H9 (cell line): ENCODE data around the gene SAMM50. TPM values are rescaled to one million over a fixed set of nuclear protein-coding genes. Genes with fewer than 3 reads are reported as not detected.
A peak's percentile ranks its signal among the peaks of the same experiment; 100 is the strongest.

ENCODE experiments used
- DNase-seq: peaks from one replicate; pipeline ENCODE4 v3.0.0-alpha.2; 2017
- H2AFZ ChIP-seq: one replicate; pipeline ENCODE4 v1.6.1; 2013; ENCODE audit warnings: mild to moderate bottlenecking, low read length, control low read depth, moderate library complexity
- H2AK5ac ChIP-seq: 2 replicates; pipeline ENCODE4 v1.6.1; 2013; ENCODE audit warnings: low read length, control low read depth, mixed read lengths; ENCODE audit not compliant: insufficient read length
- H2BK120ac ChIP-seq: one replicate; pipeline ENCODE4 v1.6.1; 2013; ENCODE audit warnings: low read depth, mild to moderate bottlenecking, low read length, control low read depth, inconsistent platforms; ENCODE audit not compliant: poor library complexity, severe bottlenecking
- H2BK12ac ChIP-seq: 2 replicates; pipeline ENCODE4 v1.6.1; 2013; ENCODE audit warnings: low read length, control low read depth, mixed read lengths, low read depth; ENCODE audit not compliant: insufficient read length
- H2BK15ac ChIP-seq: 2 replicates; pipeline ENCODE4 v1.6.1; 2013; ENCODE audit warnings: low read depth, low read length, control low read depth
- H2BK20ac ChIP-seq: one replicate; pipeline ENCODE4 v1.6.1; 2013; ENCODE audit warnings: low read depth, mild to moderate bottlenecking, low read length, control low read depth, inconsistent platforms; ENCODE audit not compliant: poor library complexity, severe bottlenecking
- H2BK5ac ChIP-seq: 2 replicates; pipeline ENCODE4 v1.6.1; 2013; ENCODE audit warnings: low read length, control low read depth, mixed read lengths; ENCODE audit not compliant: insufficient read length
- H3K14ac ChIP-seq: 2 replicates; pipeline ENCODE4 v1.6.1; 2013; ENCODE audit warnings: low read length, control low read depth; ENCODE audit not compliant: insufficient read depth
- H3K18ac ChIP-seq: 2 replicates; pipeline ENCODE4 v1.6.1; 2013; ENCODE audit warnings: low read depth, mild to moderate bottlenecking, mixed read lengths, low read length, control low read depth; ENCODE audit not compliant: insufficient read length
- H3K23ac ChIP-seq: 2 replicates; pipeline ENCODE4 v1.6.1; 2013; ENCODE audit warnings: low read length, control low read depth, mixed read lengths, low read depth; ENCODE audit not compliant: insufficient read length
- H3K23me2 ChIP-seq: 2 replicates; pipeline ENCODE4 v1.6.1; 2013; ENCODE audit warnings: low read depth, mild to moderate bottlenecking, mixed read lengths, low read length, control low read depth; ENCODE audit not compliant: insufficient read length, poor library complexity, severe bottlenecking
- H3K27ac ChIP-seq: 2 replicates; pipeline ENCODE4 v1.5.1; 2013; ENCODE audit warnings: low read length, control low read depth, mixed read lengths, low read depth; ENCODE audit not compliant: insufficient read length
- H3K27me3 ChIP-seq: 2 replicates; pipeline ENCODE4 v1.6.1; 2013; ENCODE audit warnings: low read length, control low read depth, inconsistent platforms; ENCODE audit not compliant: insufficient read depth
- H3K4ac ChIP-seq: 2 replicates; pipeline ENCODE4 v1.6.1; 2013; ENCODE audit warnings: low read depth, mild to moderate bottlenecking, control low read depth, inconsistent platforms, low read length, moderate library complexity
- H3K4me1 ChIP-seq: 2 replicates; pipeline ENCODE4 v1.6.1; 2013; ENCODE audit warnings: low read length, control low read depth, inconsistent platforms; ENCODE audit not compliant: insufficient read depth
- H3K4me2 ChIP-seq: 2 replicates; pipeline ENCODE4 v1.6.1; 2013; ENCODE audit warnings: low read length, control low read depth, mixed read lengths; ENCODE audit not compliant: insufficient read length, insufficient read depth
- H3K56ac ChIP-seq: 2 replicates; pipeline ENCODE4 v1.6.1; 2013; ENCODE audit warnings: low read depth, mild to moderate bottlenecking, mixed read lengths, low read length, control low read depth; ENCODE audit not compliant: insufficient read length
- H3K79me1 ChIP-seq: 2 replicates; pipeline ENCODE4 v1.6.1; 2013; ENCODE audit warnings: low read depth, mild to moderate bottlenecking, moderate library complexity, low read length, control low read depth, inconsistent platforms; ENCODE audit not compliant: insufficient read depth, poor library complexity, severe bottlenecking
- H3K79me2 ChIP-seq: 2 replicates; pipeline ENCODE4 v1.6.1; 2013; ENCODE audit warnings: low read length, control low read depth, inconsistent platforms; ENCODE audit not compliant: insufficient read depth
- H3K9ac ChIP-seq: 2 replicates; pipeline ENCODE4 v1.6.1; 2013; ENCODE audit warnings: low read length, control low read depth, mixed read lengths; ENCODE audit not compliant: insufficient read length; ENCODE audit errors: extremely low read depth
- H3K9me3 ChIP-seq: one replicate; pipeline ENCODE4 v1.6.1; 2013; ENCODE audit warnings: low read depth, low read length, inconsistent platforms; ENCODE audit not compliant: control insufficient read depth
- H3T11ph ChIP-seq: one replicate; pipeline ENCODE4 v1.6.1; 2013; ENCODE audit warnings: mild to moderate bottlenecking, low read length, control low read depth, inconsistent platforms
- H4K20me1 ChIP-seq: one replicate; pipeline ENCODE4 v1.6.1; 2013; ENCODE audit not compliant: control insufficient read depth, insufficient read length, insufficient read depth
- H4K5ac ChIP-seq: 2 replicates; pipeline ENCODE4 v1.6.1; 2013; ENCODE audit warnings: low read depth, mild to moderate bottlenecking, mixed read lengths, low read length, control low read depth; ENCODE audit not compliant: insufficient read length
- H4K8ac ChIP-seq: replicated peaks from 2 replicates; pipeline ENCODE4 v1.6.1; 2013; ENCODE audit warnings: low read length, control low read depth, mixed read lengths, low read depth; ENCODE audit not compliant: insufficient read length
- H4K91ac ChIP-seq: 2 replicates; pipeline ENCODE4 v1.6.1; 2013; ENCODE audit warnings: low read depth, mild to moderate bottlenecking, moderate library complexity, mixed read lengths, low read length, control low read depth; ENCODE audit not compliant: insufficient read length
- H3K27ac Mint-ChIP-seq, 3 experiments: 2 replicates in 2 of 3; 3 replicates in 1 of 3; pipeline ENCODE4 v1.8.0; 2020 to 2021; ENCODE audit warnings: mixed read lengths in 3 of 3, mild to moderate bottlenecking in 1 of 3, moderate library complexity in 1 of 3
- H3K27me3 Mint-ChIP-seq: 2 replicates; pipeline ENCODE4 v1.8.0; 2021; ENCODE audit warnings: low read depth, mild to moderate bottlenecking, moderate library complexity, mixed read lengths
- H3K36me3 Mint-ChIP-seq, 3 experiments: 2 replicates in 2 of 3; 3 replicates in 1 of 3; pipeline ENCODE4 v1.8.0; 2020 to 2021; ENCODE audit warnings: low read depth in 3 of 3, mixed read lengths in 3 of 3; ENCODE audit not compliant: insufficient read depth in 1 of 3
- H3K4me1 Mint-ChIP-seq, 2 experiments: 2 replicates each; pipeline ENCODE4 v1.8.0; 2020; ENCODE audit warnings: mixed read lengths in 2 of 2
- H3K4me3 Mint-ChIP-seq, 2 experiments: 2 replicates in 1 of 2; 3 replicates in 1 of 2; pipeline ENCODE4 v1.8.0; 2020 to 2021; ENCODE audit warnings: mild to moderate bottlenecking in 2 of 2, mixed read lengths in 2 of 2, moderate library complexity in 1 of 2
- H3K9me3 Mint-ChIP-seq, 2 experiments: 2 replicates in 1 of 2; 3 replicates in 1 of 2; pipeline ENCODE4 v1.8.0; 2020; ENCODE audit warnings: mild to moderate bottlenecking in 2 of 2, mixed read lengths in 2 of 2, moderate library complexity in 1 of 2
- WGBS: extraction: QIAGEN DNeasy Blood & Tissue Kit; methylation state at CpG from one replicate; pipeline ENCODE4 v1.1.7; 2013; ENCODE audit warnings: missing lambda C conversion rate, low lambda C conversion rate, mixed read lengths; ENCODE audit not compliant: insufficient read length; ENCODE audit errors: extremely low coverage; 5-methylcytosine and 5-hydroxymethylcytosine counted together
- total RNA-seq: library from RNA; stranded (reverse); gene quantifications from 2 replicates; pipeline ENCODE4 v1.2.1, GENCODE V29; 2021
- TF ChIP-seq, protein P1 (sequence below): fragments of 200-600 bp; sonication (generic); conservative IDR thresholded peaks from 3 replicates; pipeline ENCODE4 v1.8.0; 2021; ENCODE audit warnings: antibody characterized with exemption, mild to moderate bottlenecking

The SAMM50 gene
- total RNA-seq, 1 experiment from 2014 or later, result 57.2 TPM

DNA sequence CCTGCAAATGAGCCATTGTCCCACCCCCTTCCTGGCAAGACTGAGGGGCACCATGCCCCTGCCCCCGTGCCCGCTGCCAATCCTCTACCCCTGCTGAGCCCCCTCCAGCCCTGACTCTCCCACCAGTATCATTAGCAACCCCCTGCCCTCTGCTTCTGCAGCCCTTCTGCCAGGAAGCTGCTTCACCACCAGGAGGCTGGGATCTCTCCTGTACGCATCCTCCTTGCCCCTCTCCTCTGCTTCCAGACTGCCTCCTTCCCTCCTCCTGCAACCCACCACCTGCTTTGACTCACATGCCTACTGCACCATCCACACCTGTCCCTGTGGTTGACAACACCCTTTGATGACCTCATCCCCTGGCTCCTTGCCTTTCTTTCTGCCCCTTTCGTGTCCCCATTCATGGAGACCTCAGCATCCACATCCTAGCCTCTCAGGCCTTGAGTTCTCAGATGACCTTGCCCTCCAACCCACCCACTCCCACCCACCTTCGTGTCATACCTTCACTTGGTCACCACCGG, 45.0 kb upstream of the SAMM50 start:
- Histone ChIP-seq H4K5ac (no peak overlapping the region), H2BK12ac (no peak overlapping the region), H3K79me2 (no peaks in the 10 kb centered on the region), H2BK15ac (no peak overlapping the region), H3K4me1 (no peaks in the 10 kb centered on the region), H3K18ac (no peak overlapping the region), H4K8ac (no peak overlapping the region), H2BK5ac (no peak overlapping the region), H3K23ac (no peak overlapping the region), H3K27ac (no peak overlapping the region), H3K79me1 (no peaks in the 10 kb centered on the region), H3K9me3 (no peaks in the 10 kb centered on the region), H4K91ac (no peak overlapping the region), H2BK20ac (no peak overlapping the region), H3K4ac (no peak overlapping the region), H3K23me2 (no peaks in the 10 kb centered on the region), H4K20me1 (no peaks in the 10 kb centered on the region), H3T11ph (no peak overlapping the region), H2AFZ (no peak overlapping the region), H3K4me2 (no peak overlapping the region), H3K56ac (no peak overlapping the region), H3K9ac (no peak overlapping the region), H3K27me3 (no peaks in the 10 kb centered on the region), H2AK5ac (no peak overlapping the region), H3K14ac (no peak overlapping the region; the same call in 1 of the 2 replicates), H2BK120ac (no peak overlapping the region)
- TF ChIP-seq, protein P1, sequence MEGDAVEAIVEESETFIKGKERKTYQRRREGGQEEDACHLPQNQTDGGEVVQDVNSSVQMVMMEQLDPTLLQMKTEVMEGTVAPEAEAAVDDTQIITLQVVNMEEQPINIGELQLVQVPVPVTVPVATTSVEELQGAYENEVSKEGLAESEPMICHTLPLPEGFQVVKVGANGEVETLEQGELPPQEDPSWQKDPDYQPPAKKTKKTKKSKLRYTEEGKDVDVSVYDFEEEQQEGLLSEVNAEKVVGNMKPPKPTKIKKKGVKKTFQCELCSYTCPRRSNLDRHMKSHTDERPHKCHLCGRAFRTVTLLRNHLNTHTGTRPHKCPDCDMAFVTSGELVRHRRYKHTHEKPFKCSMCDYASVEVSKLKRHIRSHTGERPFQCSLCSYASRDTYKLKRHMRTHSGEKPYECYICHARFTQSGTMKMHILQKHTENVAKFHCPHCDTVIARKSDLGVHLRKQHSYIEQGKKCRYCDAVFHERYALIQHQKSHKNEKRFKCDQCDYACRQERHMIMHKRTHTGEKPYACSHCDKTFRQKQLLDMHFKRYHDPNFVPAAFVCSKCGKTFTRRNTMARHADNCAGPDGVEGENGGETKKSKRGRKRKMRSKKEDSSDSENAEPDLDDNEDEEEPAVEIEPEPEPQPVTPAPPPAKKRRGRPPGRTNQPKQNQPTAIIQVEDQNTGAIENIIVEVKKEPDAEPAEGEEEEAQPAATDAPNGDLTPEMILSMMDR, result no peak
- peaks cover 11 to 15% of the 10 kb centered on the region in 2 experiments; a peak in 3 of 5 replicates for H3K9me3 Mint-ChIP-seq
- H3K36me3 Mint-ChIP-seq, result peaks cover 0 to 12% (median 9%) of the 10 kb centered on the region in 3 experiments; a peak in 4 of 7 replicates
- DNase-seq, result no peak
- peak overlapping the region in 1 of 3 experiments; percentile 16; a peak in 1 of 7 replicates for H3K27ac Mint-ChIP-seq
- H3K27me3 Mint-ChIP-seq, result peaks cover 40% of the 10 kb centered on the region
- WGBS, result no CpG with 5 or more reads among the region's 6 CpGs
- H3K4me3 Mint-ChIP-seq, result no peak overlapping the region
- H3K4me1 Mint-ChIP-seq, result peaks cover 16 to 30% of the 10 kb centered on the region in 2 experiments
